Measurements from ENCODE around the gene NOC2L.

- TF ChIP-seq CTCF (IDR thresholded peaks at IDR 0.05), result no peak
- TF ChIP-seq POLR2A (IDR thresholded peaks at IDR 0.05), result no peak
These were observed 15.8 kb upstream of the NOC2L start for GRCh38 chr1:974687-975328.

All from thyroid gland (tissue), 4 donors.